Parathyroid adenoma (tissue), 2 donors: Measurements from ENCODE around the gene GSX2.

ENCODE experiments used
- H2AFZ ChIP-seq: fragments of 300-600 bp; sonication (generic); one replicate; pipeline ENCODE4 v1.7.0; 2017; ENCODE audit warnings: antibody characterized with exemption, mild to moderate bottlenecking
- H3K27ac ChIP-seq: fragments of 300-600 bp; sonication (generic); one replicate; pipeline ENCODE4 v1.7.0; 2017
- H3K27me3 ChIP-seq: fragments of 300-600 bp; sonication (generic); one replicate; pipeline ENCODE4 v1.7.0; 2017; ENCODE audit warnings: low read length; ENCODE audit not compliant: control insufficient read depth, insufficient read depth
- H3K36me3 ChIP-seq: fragments of 300-600 bp; sonication (generic); one replicate; pipeline ENCODE4 v1.7.0; 2017; ENCODE audit warnings: low read length; ENCODE audit not compliant: control insufficient read depth, insufficient read depth
- H3K4me1 ChIP-seq: fragments of 300-600 bp; sonication (generic); one replicate; pipeline ENCODE4 v1.7.0; 2017; ENCODE audit warnings: control low read depth
- H3K4me2 ChIP-seq: fragments of 300-600 bp; sonication (generic); one replicate; pipeline ENCODE4 v1.7.0; 2017; ENCODE audit warnings: low read length
- H3K4me3 ChIP-seq: fragments of 300-600 bp; sonication (generic); one replicate; pipeline ENCODE4 v1.7.0; 2017; ENCODE audit warnings: low read depth, low read length
- H3K79me2 ChIP-seq: fragments of 300-600 bp; sonication (generic); one replicate; pipeline ENCODE4 v1.7.0; 2017; ENCODE audit warnings: control low read depth
- H3K9ac ChIP-seq: fragments of 300-600 bp; sonication (generic); one replicate; pipeline ENCODE4 v1.7.0; 2017; ENCODE audit warnings: mild to moderate bottlenecking
- H3K9me3 ChIP-seq: fragments of 300-600 bp; sonication (generic); one replicate; pipeline ENCODE4 v1.7.0; 2017; ENCODE audit warnings: low read length; ENCODE audit not compliant: control insufficient read depth
- TF ChIP-seq, protein P1 (sequence below): fragments of 300-600 bp; sonication (generic); IDR thresholded peaks from one replicate; pipeline ENCODE4 v1.7.0; 2017; ENCODE audit warnings: antibody characterized with exemption, mild to moderate bottlenecking
- donor health status: primary hyperparathyroidism.

GSX2 gene

DNA sequence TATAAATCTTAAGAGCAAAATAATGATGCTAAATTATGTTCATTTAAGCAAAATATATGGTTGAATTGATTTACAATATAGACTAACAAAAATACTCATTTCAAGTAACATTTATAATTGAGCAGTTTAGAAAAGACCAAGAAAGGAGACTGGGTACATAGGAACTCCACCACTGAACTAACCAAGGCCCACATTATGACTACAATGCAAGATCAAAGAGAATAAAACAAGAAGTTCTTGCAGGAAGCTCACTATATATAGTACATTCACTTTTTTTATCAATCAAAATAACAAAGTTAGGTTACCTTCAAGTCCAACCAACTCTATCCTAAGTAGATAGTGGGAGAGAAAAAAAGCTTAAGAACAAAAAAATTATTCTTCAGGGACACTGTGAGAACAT, 43.6 kb upstream of the GSX2 start:
- no peak overlapping the region for H3K4me2 ChIP-seq
- no peak overlapping the region for H3K9ac ChIP-seq
- no peaks in the 10 kb centered on the region for H3K9me3 ChIP-seq
- H2AFZ ChIP-seq, result no peak overlapping the region
- no peaks in the 10 kb centered on the region for H3K27me3 ChIP-seq
- peaks cover 9% of the 10 kb centered on the region for H3K4me1 ChIP-seq
- peaks cover 5% of the 10 kb centered on the region for H3K79me2 ChIP-seq
- H3K36me3 ChIP-seq, result no peaks in the 10 kb centered on the region
- no peak overlapping the region for H3K4me3 ChIP-seq
- H3K27ac ChIP-seq, result no peak overlapping the region
- TF ChIP-seq, protein P1, sequence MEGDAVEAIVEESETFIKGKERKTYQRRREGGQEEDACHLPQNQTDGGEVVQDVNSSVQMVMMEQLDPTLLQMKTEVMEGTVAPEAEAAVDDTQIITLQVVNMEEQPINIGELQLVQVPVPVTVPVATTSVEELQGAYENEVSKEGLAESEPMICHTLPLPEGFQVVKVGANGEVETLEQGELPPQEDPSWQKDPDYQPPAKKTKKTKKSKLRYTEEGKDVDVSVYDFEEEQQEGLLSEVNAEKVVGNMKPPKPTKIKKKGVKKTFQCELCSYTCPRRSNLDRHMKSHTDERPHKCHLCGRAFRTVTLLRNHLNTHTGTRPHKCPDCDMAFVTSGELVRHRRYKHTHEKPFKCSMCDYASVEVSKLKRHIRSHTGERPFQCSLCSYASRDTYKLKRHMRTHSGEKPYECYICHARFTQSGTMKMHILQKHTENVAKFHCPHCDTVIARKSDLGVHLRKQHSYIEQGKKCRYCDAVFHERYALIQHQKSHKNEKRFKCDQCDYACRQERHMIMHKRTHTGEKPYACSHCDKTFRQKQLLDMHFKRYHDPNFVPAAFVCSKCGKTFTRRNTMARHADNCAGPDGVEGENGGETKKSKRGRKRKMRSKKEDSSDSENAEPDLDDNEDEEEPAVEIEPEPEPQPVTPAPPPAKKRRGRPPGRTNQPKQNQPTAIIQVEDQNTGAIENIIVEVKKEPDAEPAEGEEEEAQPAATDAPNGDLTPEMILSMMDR, result no peak

DNA sequence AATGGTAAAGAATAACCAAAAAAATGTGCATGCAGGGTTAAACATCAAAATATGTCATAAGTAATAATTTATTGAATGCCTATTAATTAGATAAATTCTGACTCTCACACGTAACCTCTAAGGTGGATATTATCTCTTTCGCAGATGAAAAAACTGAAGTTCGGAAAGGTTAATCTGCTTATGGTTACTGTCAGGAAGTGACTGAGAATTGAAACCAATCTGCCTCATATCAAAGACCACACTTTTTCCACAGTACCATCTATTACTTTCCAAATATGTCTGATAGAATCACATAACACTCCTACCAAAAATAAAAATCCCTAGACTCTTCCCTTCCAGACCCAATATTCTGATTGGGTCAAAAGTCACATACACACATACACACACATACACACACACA, 41.8 kb upstream of the GSX2 start:
- Histone ChIP-seq H3K36me3 (no peaks in the 10 kb centered on the region), H3K9ac (no peak overlapping the region), H3K4me3 (no peak overlapping the region), H3K4me2 (no peak overlapping the region), H3K79me2 (peaks cover 10% of the 10 kb centered on the region), H3K4me1 (peaks cover 9% of the 10 kb centered on the region), H3K9me3 (no peaks in the 10 kb centered on the region), H3K27ac (no peak overlapping the region), H2AFZ (no peak overlapping the region), H3K27me3 (no peaks in the 10 kb centered on the region)
- TF ChIP-seq, protein P1, result no peak

DNA sequence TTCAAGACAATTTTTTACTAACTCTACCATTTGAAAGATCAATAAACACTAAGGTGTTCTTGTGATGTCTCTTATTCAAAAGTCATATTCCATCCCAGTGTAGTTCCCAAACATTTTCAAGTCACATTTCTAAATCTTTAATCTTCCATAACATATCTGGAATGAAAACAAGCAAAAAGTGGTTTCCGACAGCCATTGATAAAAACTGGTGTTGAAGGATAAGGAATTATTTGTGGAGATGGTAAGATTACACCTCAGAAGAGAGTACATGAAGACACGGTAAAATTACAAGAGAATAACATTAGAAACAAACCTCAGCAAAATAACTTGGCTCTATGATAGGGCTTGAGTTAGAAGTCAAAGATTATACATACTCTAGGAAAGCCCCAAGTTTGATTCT, 39.8 kb upstream of the GSX2 start:
- Histone ChIP-seq H3K9me3 (no peaks in the 10 kb centered on the region), H3K27ac (no peak overlapping the region), H3K4me2 (peak overlapping the region; percentile 25), H2AFZ (no peak overlapping the region), H3K79me2 (peaks cover 15% of the 10 kb centered on the region), H3K4me3 (peak overlapping the region; percentile 23), H3K4me1 (peaks cover 9% of the 10 kb centered on the region), H3K9ac (no peak overlapping the region), H3K36me3 (no peaks in the 10 kb centered on the region), H3K27me3 (no peaks in the 10 kb centered on the region)
- TF ChIP-seq, protein P1, result no peak

DNA sequence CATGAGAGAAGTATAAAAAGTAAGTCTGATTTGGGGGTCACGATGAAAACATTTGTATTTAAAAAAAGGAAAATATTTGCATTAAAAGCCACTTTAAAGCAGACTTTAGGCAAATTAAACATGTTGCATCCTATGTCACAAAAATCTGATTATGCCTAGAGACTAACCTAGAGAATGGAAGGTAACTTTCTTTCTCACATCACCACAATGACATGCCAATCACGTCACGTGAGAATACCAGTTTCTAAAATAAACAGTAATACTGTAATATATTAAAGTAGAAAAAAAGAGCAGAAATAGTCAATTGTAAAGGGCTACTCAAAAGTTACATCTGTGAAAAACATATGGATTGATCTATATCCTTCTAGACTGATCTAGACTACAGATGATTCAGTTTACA, 38.9 kb upstream of the GSX2 start:
- Histone ChIP-seq H3K9me3 (no peaks in the 10 kb centered on the region), H3K9ac (no peak overlapping the region), H3K27ac (no peak overlapping the region), H2AFZ (no peak overlapping the region), H3K4me2 (peak overlapping the region; percentile 25), H3K4me1 (peaks cover 9% of the 10 kb centered on the region), H3K27me3 (no peaks in the 10 kb centered on the region), H3K36me3 (no peaks in the 10 kb centered on the region), H3K4me3 (no peak overlapping the region), H3K79me2 (peaks cover 15% of the 10 kb centered on the region)
- TF ChIP-seq, protein P1, result no peak

DNA sequence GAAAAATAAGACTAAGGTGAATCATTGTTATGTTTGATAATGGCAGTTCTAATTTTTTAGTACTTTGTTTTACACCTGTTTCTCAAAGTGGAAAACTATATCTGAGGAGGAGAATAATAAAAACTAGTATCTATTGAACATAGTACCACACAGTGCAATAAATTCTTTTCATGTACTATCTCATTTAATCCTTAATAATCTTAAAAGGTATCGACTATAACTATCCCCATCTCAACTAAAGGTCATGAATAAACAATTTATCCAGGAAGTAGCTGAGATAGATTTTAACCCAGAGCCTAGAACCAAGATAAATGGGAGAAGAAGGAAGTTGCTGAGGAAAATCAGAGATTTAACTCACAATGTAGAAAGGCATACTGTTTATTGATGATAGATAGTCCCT, 38.1 kb upstream of the GSX2 start:
- peaks cover 9% of the 10 kb centered on the region for H3K4me1 ChIP-seq
- H3K4me3 ChIP-seq, result no peak overlapping the region
- H3K9ac ChIP-seq, result no peak overlapping the region
- H3K27ac ChIP-seq, result no peak overlapping the region
- TF ChIP-seq, protein P1, result no peak
- no peaks in the 10 kb centered on the region for H3K27me3 ChIP-seq
- H3K36me3 ChIP-seq, result no peaks in the 10 kb centered on the region
- H3K9me3 ChIP-seq, result no peaks in the 10 kb centered on the region
- no peak overlapping the region for H3K4me2 ChIP-seq
- H2AFZ ChIP-seq, result no peak overlapping the region
- peaks cover 15% of the 10 kb centered on the region for H3K79me2 ChIP-seq
